K562 (cell line): ENCODE results near the gene ITPR1. TPM values are rescaled to one million over a fixed set of nuclear protein-coding genes. Genes with fewer than 3 reads are reported as not detected.

Experiments
- AFF1 ChIP-seq, 2 experiments: fragments of 450-650 bp; IDR thresholded peaks; 2 replicates each; pipeline ENCODE4 v1.6.1; 2018; ENCODE audit warnings: mild to moderate bottlenecking in 2 of 2, low read depth in 1 of 2; ENCODE audit not compliant: partially characterized antibody in 2 of 2
- ARID1B ChIP-seq: fragments of 450-650 bp; IDR thresholded peaks from 2 replicates; pipeline ENCODE4 v1.6.1; 2016; ENCODE audit warnings: antibody characterized with exemption, mild to moderate bottlenecking, inconsistent platforms
- ATF4 ChIP-seq: fragments of 450-650 bp; formaldehyde crosslinking; IDR thresholded peaks from 2 replicates; pipeline ENCODE4 v1.4.0; 2022; ENCODE audit warnings: mild to moderate bottlenecking, moderate library complexity
- BACH1 ChIP-seq: fragments of 200-800 bp; sonication (Bioruptor generic); IDR thresholded peaks from 2 replicates; pipeline ENCODE4 v1.6.1; 2016; ENCODE audit warnings: missing genetic modification characterization, missing compliant biosample characterization
- BRF1 ChIP-seq: IDR thresholded peaks from 3 replicates; pipeline ENCODE4 v1.6.1; 2011; ENCODE audit warnings: borderline replicate concordance, mild to moderate bottlenecking; ENCODE audit not compliant: insufficient read length; ENCODE audit errors: extremely low read depth
- ELK3 ChIP-seq: fragments of 450-650 bp; formaldehyde crosslinking; IDR thresholded peaks from 2 replicates; pipeline ENCODE4 v1.4.0; 2020; ENCODE audit warnings: mild to moderate bottlenecking
- EWSR1 ChIP-seq: fragments of 450-650 bp; IDR thresholded peaks from 2 replicates; pipeline ENCODE4 v1.6.1; 2018; ENCODE audit warnings: borderline replicate concordance, mild to moderate bottlenecking, low read depth, moderate library complexity; ENCODE audit not compliant: partially characterized antibody
- FOXA3 ChIP-seq, 2 experiments: fragments of 450-650 bp in 1 of 2; sonication (generic) in 1 of 2; formaldehyde crosslinking; IDR thresholded peaks in 1 of 2; conservative IDR thresholded peaks in 1 of 2; 2 replicates each; pipeline versions ENCODE4 v1.4.0 to v1.8.0; 2020 to 2022; ENCODE audit warnings: mild to moderate bottlenecking in 2 of 2, missing genetic modification reagents in 1 of 2
- HIVEP1 ChIP-seq: fragments of 250-450 bp; sonication (Bioruptor Pico); IDR thresholded peaks from 2 replicates; pipeline ENCODE4 v1.4.0; 2020; ENCODE audit warnings: mild to moderate bottlenecking
- HMBOX1 ChIP-seq: sonication (generic); IDR thresholded peaks from 2 replicates; pipeline ENCODE4 v1.6.1; 2016
- MITF ChIP-seq: IDR thresholded peaks from 2 replicates; pipeline ENCODE4 v1.6.1; 2014; ENCODE audit warnings: antibody characterized with exemption
- POLR2G ChIP-seq: fragments of 200-400 bp; formaldehyde crosslinking; IDR thresholded peaks from 2 replicates; pipeline ENCODE4 v1.6.1; 2017; ENCODE audit warnings: low read depth, mild to moderate bottlenecking, antibody characterized with exemption, low read length, moderate library complexity
- RFX5 ChIP-seq: IDR thresholded peaks from 2 replicates; pipeline ENCODE4 v1.6.1; 2011; ENCODE audit warnings: low read depth, mild to moderate bottlenecking, improper control_type of control experiment, low read length
- TSC22D4 ChIP-seq: fragments of 450-650 bp; IDR thresholded peaks from 2 replicates; pipeline ENCODE4 v1.6.1; 2016; ENCODE audit warnings: missing genetic modification characterization, missing biosample characterization, control low read depth
- U2AF2 ChIP-seq: fragments of 200-400 bp; formaldehyde crosslinking; optimal IDR thresholded peaks from 2 replicates; pipeline ENCODE3; 2017; ENCODE audit warnings: low read depth, mild to moderate bottlenecking, low read length
- ZNF444 ChIP-seq: fragments of 250-450 bp; sonication (Bioruptor Pico); IDR thresholded peaks from 2 replicates; pipeline ENCODE4 v1.4.0; 2020; ENCODE audit warnings: mild to moderate bottlenecking, moderate library complexity
- polyA plus RNA-seq, 8 experiments: library from polyadenylated mRNA; depleted of rRNA in 4 of 8; stranded (reverse) in 5 of 8; unstranded in 3 of 8; fragments of >200 nt; fragmentation: Nextera tagmentation in 2 of 8; fragmentation: Illumina TruSeq in 1 of 8; extraction: Ambion mirVana in 2 of 8; extraction: Trizol in 1 of 8; gene quantifications; 2 replicates each; pipeline versions ENCODE4 v1.2.1 to v1.2.3, GENCODE V29; 2011 to 2014; ENCODE audit warnings: inconsistent platforms in 1 of 8, missing spikeins in 1 of 8
- total RNA-seq, 7 experiments: library from RNA; depleted of rRNA in 6 of 7; stranded (reverse); fragments of >200 nt in 6 of 7; fragmentation: Illumina TruSeq in 2 of 7; extraction: Trizol in 2 of 7; gene quantifications; 2 replicates each; pipeline versions ENCODE4 v1.2.1 to v1.2.3, GENCODE V29; 2011 to 2021; ENCODE audit warnings: low replicate concordance in 1 of 7

ITPR1 gene
- total and polyA plus RNA-seq, 9 of the 15 experiments (the other 6 are each of a cell fraction or from before 2014, with no cell fraction given): 22.4 to 40.0 (median 27.4) TPM

GRCh38 chr3:4466741-4467521, 26.2 kb upstream of the ITPR1 start, which contains the start of gene SUMF1 (continued):
- TF ChIP-seq BACH1: no peak
- TF ChIP-seq POLR2G: peak; percentile 98
- no peak for TF ChIP-seq ARID1B
- no peak for TF ChIP-seq TSC22D4
- TF ChIP-seq ELK3 (CRISPR knock-in tag): no peak
- TF ChIP-seq HMBOX1: no peak
- peak; percentile 81 for TF ChIP-seq MITF
- TF ChIP-seq BRF1: no peak
- 0 out of 2 replicates have a peak, but pooled peaks have one; percentile 12 for TF ChIP-seq HIVEP1
- no peak for TF ChIP-seq ATF4 (CRISPR knock-in tag)
- TF ChIP-seq FOXA3 (CRISPR knock-in tag; conservative IDR thresholded peaks at IDR 0.05 in 1 of 2, IDR thresholded peaks at IDR 0.05 in 1 of 2): peak in 1 of 2 experiments; percentile 71; a peak in 2 of 4 replicates
- TF ChIP-seq EWSR1: no peak
- no peak for TF ChIP-seq ZNF444 (CRISPR knock-in tag)
- no peak for TF ChIP-seq RFX5
- peak in 1 of 2 experiments; percentile 92 for TF ChIP-seq AFF1 (IDR thresholded peaks at IDR 0.05; ENCODE audit: low read depth in 1 of 2, partially characterized antibody in 2 of 2)
- TF ChIP-seq U2AF2: no peak
